T-cell (primary cell): ENCODE data around the gene BNIP5. TPM values are rescaled to one million over a fixed set of nuclear protein-coding genes. Genes with fewer than 3 reads are reported as not detected.

Experiments
- ATAC-seq, 4 experiments: fragments of 200-7000 bp in 3 of 4; fragments of 150-1000 bp in 1 of 4; cut with Tn5 transposase; replicated peaks in 1 of 4; 1 replicate in 3 of 4; 2 replicates in 1 of 4; pipeline ENCODE4 v1.10.0; 2021; ENCODE audit warnings: moderate library complexity in 3 of 4, mild to moderate bottlenecking in 2 of 4, moderate number of reproducible peaks in 1 of 4
- CTCF ChIA-PET, 2 donors: fragments of 300-600 bp; sonication (Branson Sonifier 250); formaldehyde crosslinking; loops; one replicate each; lab custom pipeline; 2022; ENCODE audit warnings: antibody characterized with exemption in 2 of 2; lab: Charles Lee
- POLR2A ChIA-PET, 2 donors: fragments of 300-600 bp; sonication (Branson Sonifier 250); formaldehyde crosslinking; loops; one replicate each; lab custom pipeline; 2022; ENCODE audit warnings: antibody characterized with exemption in 2 of 2; lab: Charles Lee
- DNase-seq, 35 experiments: peaks; one replicate each; pipeline versions ENCODE4 v3.0.0 to v3.0.0-alpha.2; 2013 to 2023
- H3K27ac ChIP-seq: one replicate; pipeline ENCODE4 v1.5.1; 2013; ENCODE audit warnings: low read length
- H3K27me3 ChIP-seq, 2 experiments: replicated peaks in 1 of 2; 1 replicate in 1 of 2; 2 replicates in 1 of 2; pipeline versions ENCODE4 v1.6.1 to v1.7.0; 2013; ENCODE audit warnings: low read length in 1 of 2, mixed read lengths in 1 of 2; ENCODE audit not compliant: control insufficient read depth in 2 of 2, insufficient read depth in 2 of 2; ENCODE audit errors: extremely low read depth in 1 of 2
- H3K36me3 ChIP-seq, 2 donors: 1 replicate in 1 of 2; 2 replicates in 1 of 2; pipeline versions ENCODE4 v1.6.1 to v1.7.0; 2013; ENCODE audit warnings: low read length in 1 of 2; ENCODE audit not compliant: control insufficient read depth in 2 of 2, insufficient read depth in 1 of 2; ENCODE audit errors: extremely low read depth in 1 of 2
- H3K4me1 ChIP-seq, 2 experiments: 1 replicate in 1 of 2; 2 replicates in 1 of 2; pipeline versions ENCODE4 v1.6.1 to v1.7.0; 2013; ENCODE audit warnings: low read length in 2 of 2, mixed read lengths in 1 of 2; ENCODE audit not compliant: insufficient read depth in 2 of 2, control insufficient read depth in 1 of 2; ENCODE audit errors: extremely low read depth in 1 of 2
- H3K4me3 ChIP-seq, 2 donors: 1 replicate in 1 of 2; 2 replicates in 1 of 2; pipeline versions ENCODE4 v1.5.1 to v1.7.0; 2013; ENCODE audit warnings: mild to moderate bottlenecking in 2 of 2, low read length in 1 of 2, moderate library complexity in 1 of 2; ENCODE audit not compliant: control insufficient read depth in 1 of 2; ENCODE audit errors: extremely low read depth in 1 of 2
- H3K9me3 ChIP-seq: 2 replicates; pipeline ENCODE4 v1.7.0; 2013
- H3K27ac Mint-ChIP-seq, 2 donors: one replicate each; pipeline ENCODE4 v1.8.0; 2020 to 2021; ENCODE audit warnings: mild to moderate bottlenecking in 2 of 2, mixed read lengths in 2 of 2
- H3K27me3 Mint-ChIP-seq, 2 donors: one replicate each; pipeline ENCODE4 v1.8.0; 2021 to 2022; ENCODE audit warnings: mixed read lengths in 2 of 2
- H3K36me3 Mint-ChIP-seq: one replicate; pipeline ENCODE4 v1.8.0; 2021; ENCODE audit warnings: mixed read lengths
- H3K4me1 Mint-ChIP-seq, 3 donors: one replicate each; pipeline ENCODE4 v1.8.0; 2020 to 2022; ENCODE audit warnings: mixed read lengths in 3 of 3, mild to moderate bottlenecking in 1 of 3
- H3K4me3 Mint-ChIP-seq, 3 donors: one replicate each; pipeline ENCODE4 v1.8.0; 2020 to 2022; ENCODE audit warnings: mild to moderate bottlenecking in 3 of 3, mixed read lengths in 3 of 3, moderate library complexity in 3 of 3
- H3K9me3 Mint-ChIP-seq, 3 donors: one replicate each; pipeline ENCODE4 v1.8.0; 2020 to 2022; ENCODE audit warnings: mixed read lengths in 3 of 3
- WGBS: methylation state at CpG from one replicate; pipeline ENCODE4 v1.1.5; 2013; ENCODE audit warnings: missing lambda C conversion rate; ENCODE audit not compliant: insufficient coverage; 5-methylcytosine and 5-hydroxymethylcytosine counted together
- total RNA-seq, 35 experiments: library from RNA in 6 of 35; stranded (reverse) in 6 of 35; fragments of 120-200 nt in 1 of 35; gene quantifications; one replicate each; pipeline versions ENCODE4 v1.2.1 to v1.2.4 and lab custom pipeline; 2013 to 2026

Gene BNIP5
- total RNA-seq, 5 donors from 2014 or later (not counting 1 experiment from before 2014, with no cell fraction given) = 0.09 TPM; not detected in 4

DNA sequence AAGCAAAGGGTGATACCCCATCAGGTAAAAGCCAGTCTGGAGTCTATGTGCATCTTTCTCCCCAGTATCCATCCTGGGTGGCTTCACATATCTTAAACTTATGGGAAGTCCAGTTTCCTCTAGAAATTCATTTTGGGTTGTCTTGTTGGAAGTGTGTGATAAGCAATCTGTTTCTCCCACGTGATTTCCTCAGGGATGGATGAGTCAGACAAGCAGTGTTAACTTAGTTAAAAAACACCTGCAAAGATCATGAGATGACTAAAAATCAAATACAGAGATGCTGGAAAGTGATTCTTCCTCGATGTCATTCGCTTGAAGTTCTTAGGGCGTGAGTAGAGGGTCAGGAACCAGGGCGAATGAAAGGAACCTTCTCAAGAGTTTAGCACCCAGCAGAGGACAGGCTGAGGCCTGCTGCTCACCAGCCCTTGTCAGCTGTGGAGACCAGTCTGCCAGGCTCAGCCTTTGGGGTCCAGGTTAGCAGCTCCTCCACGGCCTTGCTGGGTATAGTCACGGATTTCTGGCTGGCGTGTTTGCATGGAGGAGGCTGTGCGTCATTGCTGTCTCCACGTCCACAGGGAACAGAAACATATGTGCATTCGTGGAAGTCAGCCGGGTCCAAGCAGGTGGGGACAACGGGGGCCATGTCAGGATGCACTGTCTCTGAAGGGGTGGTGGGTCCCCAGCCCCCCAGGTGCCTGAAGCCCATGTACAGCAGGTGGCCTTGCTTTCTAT, 69.6 kb downstream of the BNIP5 start:
- CTCF ChIA-PET = no interaction called here
- Histone ChIP-seq H3K27me3 (peaks cover 0 to 23% of the 10 kb centered on the region in 2 experiments), H3K36me3 (no peaks in the 10 kb centered on the region), H3K4me3 (no peak overlapping the region), H3K27ac (no peak overlapping the region), H3K4me1 (no peaks in the 10 kb centered on the region), H3K9me3 (no peaks in the 10 kb centered on the region)
- Mint-ChIP-seq H3K36me3 (peaks cover 6% of the 10 kb centered on the region), H3K27me3 (peaks cover 12 to 22% of the 10 kb centered on the region in 2 donors), H3K4me1 (no peaks in the 10 kb centered on the region), H3K4me3 (no peak overlapping the region), H3K9me3 (peaks cover 0 to 9% (median 6%) of the 10 kb centered on the region in 3 donors), H3K27ac (no peak overlapping the region)
- POLR2A ChIA-PET = no interaction called here
- no peak for DNase-seq
- WGBS = 87% methylated on average over 13 of the region's 13 CpGs
- no peak for ATAC-seq

Other genes with a start within 250 kb of the BNIP5 start
- gene MAPK13, start 206.4 kb downstream of the BNIP5 start, total RNA-seq = 10 to 100 TPM; 38.2 to 45.6 (median 44.1) TPM
- gene BRPF3, start 140.1 kb downstream of the BNIP5 start, total RNA-seq = 10 to 100 TPM; 33.9 to 38.5 (median 35.7) TPM
- gene PNPLA1, start 66.8 kb downstream of the BNIP5 start, total RNA-seq = under 1 TPM in 2 of 5 donors, not detected in 3; 0.20 to 0.22 TPM
- 1 to 10 TPM in 3 of 5 donors, under 1 TPM in 2; 0.44 to 3.3 (median 1.1) TPM for gene ETV7, start 50.8 kb upstream of the BNIP5 start, total RNA-seq
- gene PXT1, start 106.0 kb upstream of the BNIP5 start, total RNA-seq = under 1 TPM in 4 of 5 donors, not detected in 1; 0.13 to 0.44 (median 0.25) TPM
- 10 to 100 TPM; 29.7 to 39.8 (median 33.3) TPM for gene KCTD20, start 106.1 kb upstream of the BNIP5 start, total RNA-seq
- 100 to 1,000 TPM in 4 of 5 donors, 10 to 100 TPM in 1; 90.3 to 164 (median 152) TPM for gene STK38, start 210.6 kb upstream of the BNIP5 start, total RNA-seq